HG02610 (cell line): ENCODE data around the gene ALDH3B2.
"Not testable (repeated sequence)": the region's sequence is repeated elsewhere in the genome, so short reads cannot be mapped to it uniquely, and the experiment has no call there.

ENCODE experiments used
- ATAC-seq: cut with Tn5 transposase; IDR thresholded peaks from one replicate; pipeline ENCODE4 v1.9.1; 2021; ENCODE audit warnings: mild to moderate bottlenecking, moderate library complexity; ENCODE audit not compliant: unreplicated experiment

Gene ALDH3B2

GRCh38 chr11:67674442-67674871 is at the start of gene ALDH3B2:
ALDH3B2 (minus strand) TSS chr11:67674623; CDS start chr11:67666935, 7,688 bp downstream.
- ATAC-seq, result no peak

- ATAC-seq, result not testable (repeated sequence)
Measured at GRCh38 chr11:67723036-67723435, 48.6 kb upstream of the ALDH3B2 start.

GRCh38 chr11:67716226-67716625 is 41.8 kb upstream of the ALDH3B2 start:
- ATAC-seq, result not testable (repeated sequence)

GRCh38 chr11:67715801-67716200 is 41.4 kb upstream of the ALDH3B2 start:
- not testable (repeated sequence) for ATAC-seq

GRCh38 chr11:67713892-67714509 is 39.6 kb upstream of the ALDH3B2 start:
- ATAC-seq, result not testable (repeated sequence)

- ATAC-seq, result not testable (repeated sequence)
Measured at GRCh38 chr11:67711676-67712075, 37.3 kb upstream of the ALDH3B2 start.

- ATAC-seq, result not testable (repeated sequence)
Measured at GRCh38 chr11:67711212-67711611, 36.8 kb upstream of the ALDH3B2 start.

- ATAC-seq, result not testable (repeated sequence)
Measured at GRCh38 chr11:67709806-67710205, 35.4 kb upstream of the ALDH3B2 start.

- no peak for ATAC-seq
Measured at GRCh38 chr11:67705264-67705663, 30.8 kb upstream of the ALDH3B2 start.

- ATAC-seq, result no peak
Measured at GRCh38 chr11:67704524-67704923, 30.1 kb upstream of the ALDH3B2 start.

GRCh38 chr11:67703709-67704108 is 29.3 kb upstream of the ALDH3B2 start:
- ATAC-seq, result not testable (repeated sequence)

GRCh38 chr11:67700548-67701262 is 26.3 kb upstream of the ALDH3B2 start:
- no peak for ATAC-seq

GRCh38 chr11:67700141-67700540 is 25.7 kb upstream of the ALDH3B2 start:
- ATAC-seq, result no peak

- ATAC-seq, result no peak
Measured at GRCh38 chr11:67699521-67699920, 25.1 kb upstream of the ALDH3B2 start.

- ATAC-seq, result no peak
Measured at GRCh38 chr11:67698247-67698646, 23.8 kb upstream of the ALDH3B2 start.

- ATAC-seq, result no peak
Measured at GRCh38 chr11:67697846-67698245, 23.4 kb upstream of the ALDH3B2 start.

- no peak for ATAC-seq
Measured at GRCh38 chr11:67696998-67697397, 22.6 kb upstream of the ALDH3B2 start.

GRCh38 chr11:67695606-67696005 is 21.2 kb upstream of the ALDH3B2 start:
- no peak for ATAC-seq

GRCh38 chr11:67694875-67695555 is 20.6 kb upstream of the ALDH3B2 start:
- ATAC-seq, result no peak

GRCh38 chr11:67691149-67691548 is 16.7 kb upstream of the ALDH3B2 start:
- no peak for ATAC-seq

- ATAC-seq, result no peak
Measured at GRCh38 chr11:67689178-67689577, 14.8 kb upstream of the ALDH3B2 start.

- no peak for ATAC-seq
Measured at GRCh38 chr11:67687986-67688385, 13.6 kb upstream of the ALDH3B2 start.
